PC-3 (cell line): Measurements from ENCODE around the gene ISCA2. TPM values are rescaled to one million over a fixed set of nuclear protein-coding genes. Genes with fewer than 3 reads are reported as not detected.

Experiments
- ATAC-seq: fragments of 200-7000 bp; cut with Tn5 transposase; 2 replicates; pipeline ENCODE4 v1.9.1; 2020; ENCODE audit warnings: mild to moderate bottlenecking, moderate library complexity
- BruUV-seq: library from RNA; stranded (reverse); fragments of 400-500 nt; replicated peaks from 2 replicates; lab custom pipeline; 2021; lab: Mats Ljungman, UMichigan
- CTCF ChIA-PET: fragments of 300-600 bp; sonication (Branson Sonifier 250); formaldehyde crosslinking; loops from one replicate; lab custom pipeline; 2022; ENCODE audit warnings: antibody characterized with exemption; lab: Charles Lee
- POLR2A ChIA-PET: fragments of 300-600 bp; sonication (Branson Sonifier 250); formaldehyde crosslinking; loops from one replicate; lab custom pipeline; 2022; ENCODE audit warnings: antibody characterized with exemption; ENCODE audit not compliant: unreplicated experiment; lab: Charles Lee
- DNase-seq: peaks from one replicate; pipeline ENCODE4 v3.0.0-alpha.2; 2015
- H2AFZ ChIP-seq: fragments of 300-600 bp; sonication (generic); 2 replicates; pipeline ENCODE4 v1.6.0; 2016; ENCODE audit warnings: antibody characterized with exemption, low read length
- H3F3A ChIP-seq: fragments of 300-600 bp; sonication (generic); one replicate; pipeline ENCODE4 v1.6.0; 2017; ENCODE audit warnings: antibody characterized with exemption, low read length, control low read depth, mild to moderate bottlenecking; ENCODE audit not compliant: unreplicated experiment
- H3K27ac ChIP-seq: fragments of 300-600 bp; sonication (generic); 2 replicates; pipeline ENCODE4 v1.5.1; 2016; ENCODE audit warnings: mild to moderate bottlenecking, low read length
- H3K27me3 ChIP-seq: fragments of 300-600 bp; sonication (generic); 2 replicates; pipeline ENCODE4 v1.6.1; 2016; ENCODE audit warnings: low read length, mixed read lengths
- H3K36me3 ChIP-seq: fragments of 300-600 bp; sonication (generic); 2 replicates; pipeline ENCODE4 v1.6.1; 2016; ENCODE audit warnings: low read depth, mixed run types, low read length, mixed read lengths
- H3K4me1 ChIP-seq: fragments of 300-600 bp; sonication (generic); 2 replicates; pipeline ENCODE4 v1.5.1; 2016; ENCODE audit warnings: low read length; ENCODE audit not compliant: insufficient read depth
- H3K4me2 ChIP-seq: fragments of 300-600 bp; sonication (generic); 2 replicates; pipeline ENCODE4 v1.6.0; 2016; ENCODE audit warnings: low read length
- H3K4me3 ChIP-seq: fragments of 300-600 bp; sonication (generic); 2 replicates; pipeline ENCODE4 v1.5.1; 2016; ENCODE audit warnings: mild to moderate bottlenecking, low read length, mixed read lengths
- H3K79me2 ChIP-seq: fragments of 300-600 bp; sonication (generic); 2 replicates; pipeline ENCODE4 v1.6.1; 2017; ENCODE audit warnings: low read length, mixed read lengths
- H3K9ac ChIP-seq: fragments of 300-600 bp; sonication (generic); 2 replicates; pipeline ENCODE4 v1.6.0; 2016; ENCODE audit warnings: mild to moderate bottlenecking, low read length
- H3K9me2 ChIP-seq: fragments of 300-600 bp; sonication (generic); replicated peaks from 2 replicates; pipeline ENCODE4 v1.6.1; 2016; ENCODE audit warnings: mixed run types, low read length, mixed read lengths
- H3K9me3 ChIP-seq: fragments of 300-600 bp; sonication (generic); 2 replicates; pipeline ENCODE4 v1.6.1; 2016; ENCODE audit warnings: low read length, mixed read lengths
- H4K20me1 ChIP-seq: fragments of 300-600 bp; sonication (generic); 2 replicates; pipeline ENCODE4 v1.6.1; 2016; ENCODE audit warnings: low read length, mixed read lengths
- CTCF ChIP-seq: fragments of 300-600 bp; sonication (generic); conservative IDR thresholded peaks from 2 replicates; pipeline ENCODE4 v1.5.1; 2017; ENCODE audit warnings: antibody characterized with exemption, low read depth, mild to moderate bottlenecking, low read length
- EZH2 ChIP-seq: fragments of 300-600 bp; sonication (generic); IDR thresholded peaks from one replicate; pipeline ENCODE4 v1.6.1; 2017; ENCODE audit warnings: antibody characterized with exemption, mild to moderate bottlenecking, low read length; ENCODE audit not compliant: unreplicated experiment
- EZH2phosphoT487 ChIP-seq: fragments of 300-600 bp; sonication (generic); IDR thresholded peaks from 2 replicates; pipeline ENCODE4 v1.6.1; 2018; ENCODE audit warnings: mild to moderate bottlenecking, antibody characterized with exemption, low read length, borderline replicate concordance
- intact Hi-C: fragments of 100-400 bp; cut with micrococcal nuclease; formaldehyde crosslinking; loops from 2 replicates; pipeline ENCODE4 v1.9.0; 2023
- total RNA-seq: library from RNA; depleted of rRNA; stranded (reverse); fragments of >200 nt; gene quantifications from 2 replicates; pipeline ENCODE4 v1.2.3, GENCODE V29; 2014

ISCA2 gene
- total RNA-seq, 1 experiment from 2014 or later = 30.1 TPM

DNA sequence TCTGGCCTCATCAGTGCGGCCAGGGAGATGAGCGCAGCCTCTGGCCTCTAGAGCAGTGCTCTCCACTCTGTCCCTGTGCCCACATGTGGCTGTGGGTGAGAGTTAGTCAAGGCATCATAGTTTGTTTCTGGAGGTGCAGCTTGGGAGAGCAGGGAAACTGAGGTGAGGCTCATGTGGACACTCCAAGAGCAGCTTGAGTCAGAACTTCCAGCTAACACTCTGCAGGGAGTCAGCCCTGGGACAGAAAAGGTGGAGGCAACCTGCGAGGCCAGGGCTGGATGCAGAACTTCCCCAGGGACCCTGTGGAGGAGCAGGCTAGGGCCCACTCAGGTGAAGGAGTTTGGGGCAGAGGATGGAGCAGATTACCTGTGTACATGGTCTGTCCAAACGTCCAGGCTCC lies 10.8 kb downstream of the ISCA2 start:
- TF ChIP-seq EZH2phosphoT487 = no peak
- TF ChIP-seq EZH2 = no peak
- no peak for TF ChIP-seq CTCF
- no peaks in the 10 kb centered on the region for H3K9me2 ChIP-seq
- no peaks in the 10 kb centered on the region for H3K27me3 ChIP-seq
- H3K9me3 ChIP-seq = no peaks in the 10 kb centered on the region
- H3K79me2 ChIP-seq = no peaks in the 10 kb centered on the region
- no peak overlapping the region for H3K4me2 ChIP-seq
- no peak for ATAC-seq
- no peaks in the 10 kb centered on the region for H3K36me3 ChIP-seq
- BruUV-seq = no TSS peak
- ChIA-PET POLR2A (no interaction called here), CTCF (no interaction called here)
- H3K27ac ChIP-seq = no peak overlapping the region
- intact Hi-C loops = loop anchor here (5.0 kb wide), 1 partner anchor 208 kb away; the partner anchor contains the start of genes AREL1 and FCF1
- DNase-seq = no peak
- no peaks in the 10 kb centered on the region for H4K20me1 ChIP-seq
- H3K4me3 ChIP-seq = no peak overlapping the region
- H3K9ac ChIP-seq = no peak overlapping the region
- H2AFZ ChIP-seq = no peak overlapping the region
- no peaks in the 10 kb centered on the region for H3F3A ChIP-seq
- no peaks in the 10 kb centered on the region for H3K4me1 ChIP-seq

DNA sequence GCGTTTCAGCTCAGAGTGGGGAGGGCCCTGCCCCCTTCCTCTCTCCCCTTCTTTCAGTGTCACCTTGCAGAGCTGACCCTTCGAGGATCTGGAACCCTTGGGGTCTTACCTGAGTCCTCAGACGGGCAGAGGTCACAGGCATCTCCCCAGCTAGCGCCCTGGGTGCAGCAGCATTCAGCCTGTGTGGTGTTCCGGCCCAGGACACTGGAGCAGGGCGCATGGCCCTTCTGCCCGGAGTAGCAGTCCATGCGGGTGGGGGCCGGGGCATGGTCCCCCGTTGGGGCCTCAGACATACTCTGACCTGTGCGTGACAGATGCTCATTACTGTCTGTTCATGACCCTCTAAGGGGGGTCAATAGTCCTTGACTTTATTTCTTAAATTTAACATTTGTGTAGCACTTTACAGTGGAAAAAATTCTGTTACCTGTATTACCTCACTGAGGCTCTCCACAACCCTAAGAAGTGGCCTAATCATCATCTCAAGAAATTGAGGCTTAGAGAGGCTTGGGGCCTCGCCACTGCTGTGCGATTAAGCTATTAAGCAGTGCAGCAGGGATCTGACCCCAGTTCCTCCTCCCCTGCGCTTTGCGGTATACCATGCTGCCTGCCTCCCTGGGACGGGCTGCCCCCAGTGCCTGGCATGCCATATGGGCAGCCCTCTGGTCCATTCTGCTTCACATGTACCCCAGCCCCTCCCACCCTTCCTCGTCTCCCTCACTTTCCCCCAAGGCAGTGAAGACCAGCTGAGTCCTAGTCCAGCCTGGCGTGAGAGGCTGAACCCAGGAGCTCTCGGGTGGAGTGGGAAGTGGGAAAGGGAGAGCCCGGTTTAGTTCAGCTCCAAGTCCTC lies 11.5 kb downstream of the ISCA2 start:
- POLR2A ChIA-PET = no interaction called here
- intact Hi-C loops = loop anchor here (5.0 kb wide), 1 partner anchor 207 kb away; the partner anchor contains the start of genes AREL1 and FCF1
- TF ChIP-seq CTCF (no peak), EZH2phosphoT487 (no peak), EZH2 (no peak)

GRCh38 chr14:74505831-74506230 lies 12.3 kb downstream of the ISCA2 start:
- Histone ChIP-seq H3K4me3 (no peak overlapping the region), H4K20me1 (no peaks in the 10 kb centered on the region), H3K4me1 (peaks cover 8% of the 10 kb centered on the region), H2AFZ (no peak overlapping the region), H3K9me2 (no peaks in the 10 kb centered on the region), H3K79me2 (no peaks in the 10 kb centered on the region), H3K27ac (no peak overlapping the region), H3K36me3 (no peaks in the 10 kb centered on the region), H3K27me3 (no peaks in the 10 kb centered on the region), H3K4me2 (no peak overlapping the region), H3K9me3 (no peaks in the 10 kb centered on the region), H3K9ac (no peak overlapping the region), H3F3A (no peaks in the 10 kb centered on the region)
- DNase-seq (no peak), ATAC-seq (no peak)
- CTCF ChIA-PET = no interaction called here
- BruUV-seq = no TSS peak
- POLR2A ChIA-PET = interaction anchor here (0.5 kb wide), 1 partner anchor 296 kb away, joined by 5 read pairs; no protein-coding TSS in a partner anchor
- intact Hi-C loops = no loop called here
- TF ChIP-seq CTCF = no peak
- TF ChIP-seq EZH2 = no peak
- no peak for TF ChIP-seq EZH2phosphoT487

More for the DNA sequence above, 11.5 kb downstream of the ISCA2 start:
- H3K79me2 ChIP-seq = no peaks in the 10 kb centered on the region
- no peak overlapping the region for H3K27ac ChIP-seq
- DNase-seq = no peak
- H3K9ac ChIP-seq = no peak overlapping the region
- no peaks in the 10 kb centered on the region for H3K36me3 ChIP-seq
- BruUV-seq = no TSS peak
- H3K9me2 ChIP-seq = no peaks in the 10 kb centered on the region
- ATAC-seq = no peak
- H3K4me2 ChIP-seq = no peak overlapping the region
- peaks cover 1% of the 10 kb centered on the region; the same call in 1 of the 2 replicates for H3K4me1 ChIP-seq
- H4K20me1 ChIP-seq = no peaks in the 10 kb centered on the region
- no peak overlapping the region for H3K4me3 ChIP-seq
- H3F3A ChIP-seq = no peaks in the 10 kb centered on the region
- H2AFZ ChIP-seq = no peak overlapping the region
- no peaks in the 10 kb centered on the region for H3K27me3 ChIP-seq
- CTCF ChIA-PET = no interaction called here
- H3K9me3 ChIP-seq = no peaks in the 10 kb centered on the region
